ENCODE measurements around the gene XG.
"Not testable (repeated sequence)": the region's sequence is repeated elsewhere in the genome, so short reads cannot be mapped to it uniquely, and the experiment has no call there.

XG gene

DNA sequence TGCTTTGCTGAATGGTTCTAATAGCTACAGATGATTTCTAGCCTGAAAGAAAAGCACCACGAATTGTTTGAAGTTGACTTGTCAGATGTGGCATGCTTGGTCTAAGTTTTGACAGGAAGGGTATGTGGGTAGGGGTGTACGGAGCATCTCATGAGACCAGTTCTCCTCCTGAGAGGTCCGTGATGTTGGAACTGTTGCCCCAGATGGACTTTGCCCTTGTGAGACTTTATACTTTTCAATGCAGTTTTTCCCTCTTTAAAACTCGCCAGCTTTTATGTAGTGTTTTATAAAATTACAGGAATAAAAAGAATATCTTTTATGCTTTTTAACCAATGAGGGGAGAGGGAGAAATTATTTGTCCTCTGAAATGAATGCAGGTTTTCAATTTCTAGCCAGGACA lies 16.6 kb upstream of the XG start:
- DNase-seq = no peak

- no peak for DNase-seq
Observed at GRCh38 chrX:2740672-2741071, 11.2 kb upstream of the XG start.

DNA sequence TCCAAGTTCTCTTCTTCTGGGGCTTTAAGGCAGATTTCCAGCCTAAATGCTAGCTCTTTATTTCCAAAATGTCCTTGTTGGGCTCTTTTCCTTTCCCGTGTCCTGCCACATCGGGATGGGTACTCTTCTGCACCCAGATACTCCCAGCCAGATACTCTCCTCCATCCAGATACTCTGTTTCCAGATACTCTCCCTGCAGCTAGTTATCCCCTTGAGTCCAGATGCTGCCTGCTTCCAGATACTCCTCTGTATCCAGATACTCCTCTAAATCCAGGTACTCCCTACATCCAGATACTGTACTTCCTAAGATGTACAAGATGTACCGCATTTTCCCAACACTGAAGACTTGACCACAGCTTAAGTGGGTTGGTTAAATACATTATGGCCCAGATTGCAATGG lies 10.5 kb upstream of the XG start:
- no peak for DNase-seq

DNA sequence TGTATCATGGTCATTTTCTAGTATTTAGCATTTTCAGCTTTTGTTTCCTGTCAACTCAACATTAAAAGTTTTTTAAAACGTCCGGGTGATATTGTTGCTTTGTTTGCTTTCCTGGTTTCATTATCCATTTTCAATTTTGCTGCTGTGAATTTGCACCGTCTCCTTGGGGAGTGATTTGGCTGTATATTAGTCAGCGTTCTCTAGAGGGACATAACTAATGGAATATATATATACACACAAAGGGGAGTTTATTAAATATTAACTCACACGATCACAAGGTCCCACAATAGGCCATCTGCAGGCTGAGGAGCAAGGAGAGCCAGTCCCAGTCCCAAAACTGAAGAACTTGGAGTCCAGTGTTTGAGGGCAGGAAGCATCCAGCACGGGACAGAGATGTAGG lies 5.6 kb upstream of the XG start:
- not testable (repeated sequence) for DNase-seq

DNA sequence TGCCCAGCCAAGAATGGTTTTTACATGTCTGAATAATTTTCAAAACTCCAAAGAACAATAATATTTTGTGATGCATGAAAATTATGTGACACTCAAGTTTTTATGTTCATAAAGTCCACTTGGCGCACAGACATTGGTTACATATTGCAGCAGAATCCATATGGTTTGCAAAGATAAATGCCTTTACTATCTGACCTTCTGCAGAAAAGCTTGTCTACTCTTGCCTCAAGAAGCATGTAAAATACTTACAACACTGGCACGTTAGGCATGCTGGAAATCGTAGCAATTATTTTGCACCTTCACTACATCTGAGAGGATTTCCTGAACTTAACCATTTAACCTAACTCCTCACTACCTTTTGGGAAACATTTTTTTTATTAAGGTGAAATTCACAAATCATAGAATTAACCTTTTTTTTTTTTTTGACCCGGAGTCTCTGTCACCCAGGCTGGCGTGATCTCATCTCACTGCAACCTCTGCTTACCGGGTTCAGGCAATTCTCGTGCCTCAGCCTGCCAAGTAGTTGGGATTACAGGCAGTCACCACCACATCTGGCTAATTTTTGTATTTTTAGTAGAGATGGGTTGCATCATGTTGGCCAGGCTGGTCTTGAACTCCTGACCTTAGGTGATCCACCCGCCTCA lies 3.5 kb upstream of the XG start:
- no peak for DNase-seq

GRCh38 chrX:2748815-2749188 lies 3.0 kb upstream of the XG start:
- no peak for DNase-seq

- DNase-seq = no peak
Observed at GRCh38 chrX:2751291-2751690, 549 bp upstream of the XG start.

- not testable (repeated sequence) for DNase-seq
Observed at GRCh38 chrX:2752441-2752840, 601 bp downstream of the XG start.

GRCh38 chrX:2755163-2755715 lies 3.4 kb downstream of the XG start:
- not testable (repeated sequence) for DNase-seq

DNA sequence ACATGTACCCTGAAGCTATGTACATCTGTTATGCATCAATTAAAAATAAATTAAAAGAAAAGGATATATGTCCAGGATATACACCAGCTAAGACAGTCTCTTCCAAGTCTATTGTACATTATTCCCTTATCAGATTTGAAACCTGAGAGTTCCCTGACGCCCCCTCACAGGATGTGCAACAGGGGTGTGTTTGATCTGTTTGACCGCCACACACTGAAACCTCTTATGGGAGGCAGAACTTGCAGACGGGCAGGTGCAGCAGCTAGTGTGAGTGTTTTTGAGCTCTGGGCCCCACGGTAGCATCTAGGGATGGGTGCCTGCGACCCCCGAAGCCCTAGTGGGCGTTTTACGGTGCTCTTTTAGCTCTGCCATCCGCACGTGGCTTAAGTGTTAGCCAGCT lies 4.7 kb downstream of the XG start:
- DNase-seq = no peak

DNA sequence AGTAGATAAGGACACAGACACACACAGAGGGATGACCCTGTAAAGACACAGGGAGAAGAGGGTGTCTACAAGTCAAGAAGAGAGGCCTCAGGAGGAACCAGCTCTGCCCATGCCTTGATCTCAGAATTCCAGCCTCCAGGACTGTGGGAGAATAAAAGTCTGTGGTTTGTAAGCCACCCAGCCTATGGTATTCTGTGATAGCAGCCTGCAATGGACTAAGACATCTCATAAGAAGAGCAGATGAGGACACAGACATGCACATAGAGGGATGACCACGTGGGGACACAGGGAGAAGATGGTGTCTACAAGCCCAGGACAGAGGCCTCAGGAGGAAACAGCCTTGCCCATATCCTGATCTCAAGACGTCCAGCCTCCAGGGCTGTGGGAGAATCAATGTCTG lies 9.4 kb downstream of the XG start:
- DNase-seq = no peak

DNA sequence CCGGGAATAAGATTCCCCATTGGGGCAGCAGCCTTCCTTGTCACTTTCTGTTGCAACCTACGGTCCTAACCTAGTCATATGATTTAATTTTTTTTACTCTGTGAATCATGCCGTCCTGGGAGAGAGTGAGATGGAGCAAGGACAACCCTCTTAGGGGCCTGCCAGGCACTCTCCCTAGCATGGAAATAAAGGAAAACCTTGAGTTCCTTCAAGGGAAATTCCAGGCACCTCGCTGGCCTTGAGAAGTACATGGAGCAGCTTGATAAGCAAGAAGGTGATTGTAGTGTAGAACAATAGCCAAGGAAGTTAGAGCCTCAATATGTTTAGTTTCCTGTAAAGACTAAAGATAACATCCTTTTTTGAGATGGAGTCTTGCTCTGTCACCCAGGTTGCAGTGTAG lies 10.8 kb downstream of the XG start:
- not testable (repeated sequence) for DNase-seq

DNA sequence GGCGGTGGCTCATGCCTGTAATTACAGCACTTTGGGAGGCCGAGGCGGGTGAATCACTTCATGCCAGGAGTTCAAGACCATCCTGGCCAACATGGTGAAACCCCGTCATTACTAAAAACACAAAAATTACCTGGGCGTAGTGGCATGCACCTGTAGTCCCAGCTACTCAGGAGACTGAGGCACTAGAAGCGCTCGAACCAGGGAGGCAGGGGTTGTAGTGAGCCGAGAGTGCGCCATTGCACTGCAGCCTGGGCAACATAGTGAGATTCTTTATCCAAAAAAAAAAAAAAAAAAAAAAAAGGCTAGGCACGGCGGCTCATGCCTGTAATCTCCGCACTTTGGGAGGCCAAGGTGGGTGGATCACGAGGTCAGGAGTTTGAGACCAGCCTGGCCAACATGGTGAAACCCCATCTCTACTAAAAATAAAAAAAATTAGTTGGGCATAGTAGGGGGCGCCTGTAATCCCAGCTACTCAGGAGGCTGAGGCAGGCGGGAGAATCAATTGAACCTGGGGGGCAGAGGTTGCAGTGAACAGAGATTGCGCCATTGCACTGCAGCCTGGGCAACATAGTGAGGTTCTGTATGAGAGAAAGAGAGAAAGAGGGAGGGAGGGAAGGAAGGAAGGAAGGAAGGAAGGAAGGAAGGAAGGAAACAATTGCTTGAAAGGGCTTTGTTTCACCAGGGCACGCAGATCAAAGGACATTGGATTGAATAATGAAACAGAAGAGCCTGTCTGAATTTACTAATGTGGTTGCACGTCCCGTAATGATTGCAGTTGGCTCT lies 13.1 kb downstream of the XG start:
- DNase-seq = not testable (repeated sequence)

- DNase-seq = no peak
Observed at GRCh38 chrX:2765549-2765830, 13.7 kb downstream of the XG start.

GRCh38 chrX:2766906-2767305 lies 15.1 kb downstream of the XG start:
- no peak for DNase-seq

DNA sequence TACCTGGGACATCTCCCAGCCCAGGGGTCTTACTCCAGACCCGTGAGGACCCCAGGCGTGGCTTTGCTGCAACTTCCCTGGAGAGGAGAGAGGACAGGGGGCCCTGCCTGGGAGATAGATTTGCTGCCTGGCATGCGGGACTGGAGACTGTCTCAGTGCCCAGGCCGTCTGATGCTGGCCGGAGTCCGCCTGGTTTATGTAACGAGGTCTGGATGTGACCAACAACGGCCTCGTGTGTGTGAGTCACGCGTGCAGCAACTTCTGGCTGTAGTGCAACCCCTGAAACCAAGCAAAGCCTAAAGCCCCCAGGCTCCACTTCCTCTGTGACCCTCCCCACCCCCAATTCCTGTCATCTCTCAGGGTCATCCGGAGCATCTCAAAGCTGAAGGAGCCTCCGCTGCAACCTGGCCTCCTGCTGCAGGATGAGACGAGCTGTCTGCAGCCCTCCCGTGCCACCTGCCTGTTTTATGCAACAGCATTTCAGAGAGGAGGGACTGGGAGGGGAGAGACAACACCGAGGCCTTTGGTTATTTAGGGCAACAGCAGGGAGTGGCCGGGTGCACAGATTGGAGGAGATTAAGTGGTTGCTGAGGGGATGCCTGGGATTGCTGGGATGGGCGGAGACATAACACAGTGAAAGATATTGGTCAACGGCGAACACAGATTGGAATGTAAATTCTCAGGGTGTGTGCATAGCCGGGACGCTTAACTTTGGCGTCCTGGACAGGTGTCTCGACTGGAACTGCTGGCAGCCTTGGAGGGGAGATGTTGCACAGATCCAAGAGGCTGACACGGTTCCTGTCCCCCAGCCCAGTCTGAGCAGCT lies 16.0 kb downstream of the XG start:
- DNase-seq = no peak

DNA sequence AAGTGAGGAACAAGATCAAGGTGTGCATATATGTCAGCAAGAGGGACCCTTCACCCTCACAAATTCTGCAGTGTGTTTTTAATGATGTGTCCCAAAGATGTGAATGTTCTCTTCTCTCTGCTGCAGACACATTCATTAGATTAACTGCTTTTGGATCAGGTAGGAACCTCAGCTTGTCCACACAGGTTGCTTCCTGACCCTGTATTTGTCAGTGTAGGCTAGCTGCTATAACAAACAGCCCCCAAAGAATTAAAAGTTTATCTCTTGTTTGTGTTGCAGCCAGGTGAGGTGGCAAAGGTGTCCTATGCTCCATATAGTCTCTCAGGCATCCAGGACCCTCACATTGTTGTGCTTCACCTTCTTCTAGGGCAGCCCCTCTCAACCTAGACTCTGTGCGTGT lies 17.8 kb downstream of the XG start:
- DNase-seq = no peak

- DNase-seq = not testable (repeated sequence)
Observed at GRCh38 chrX:2773166-2774055, 21.6 kb downstream of the XG start.

GRCh38 chrX:2774057-2774456 lies 22.2 kb downstream of the XG start:
- no peak for DNase-seq

DNA sequence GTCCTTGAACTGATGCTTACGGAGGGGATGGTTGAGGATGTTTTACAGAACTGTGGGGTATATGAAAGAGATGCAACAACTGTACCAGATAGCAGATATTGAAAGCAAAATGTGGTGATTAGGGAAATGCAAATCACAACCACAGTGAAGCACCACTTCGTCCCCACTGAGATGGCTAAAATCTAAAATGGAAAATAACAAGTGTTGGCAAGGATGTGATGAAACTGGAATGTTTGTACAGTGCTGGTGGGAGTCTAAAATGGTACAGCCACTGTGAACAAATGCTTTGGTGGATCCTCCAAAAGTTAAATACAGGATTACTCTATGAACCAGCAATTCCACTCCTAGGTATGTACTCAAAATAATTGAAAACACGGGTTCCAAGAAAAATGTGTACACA lies 22.9 kb downstream of the XG start:
- DNase-seq = no peak

DNA sequence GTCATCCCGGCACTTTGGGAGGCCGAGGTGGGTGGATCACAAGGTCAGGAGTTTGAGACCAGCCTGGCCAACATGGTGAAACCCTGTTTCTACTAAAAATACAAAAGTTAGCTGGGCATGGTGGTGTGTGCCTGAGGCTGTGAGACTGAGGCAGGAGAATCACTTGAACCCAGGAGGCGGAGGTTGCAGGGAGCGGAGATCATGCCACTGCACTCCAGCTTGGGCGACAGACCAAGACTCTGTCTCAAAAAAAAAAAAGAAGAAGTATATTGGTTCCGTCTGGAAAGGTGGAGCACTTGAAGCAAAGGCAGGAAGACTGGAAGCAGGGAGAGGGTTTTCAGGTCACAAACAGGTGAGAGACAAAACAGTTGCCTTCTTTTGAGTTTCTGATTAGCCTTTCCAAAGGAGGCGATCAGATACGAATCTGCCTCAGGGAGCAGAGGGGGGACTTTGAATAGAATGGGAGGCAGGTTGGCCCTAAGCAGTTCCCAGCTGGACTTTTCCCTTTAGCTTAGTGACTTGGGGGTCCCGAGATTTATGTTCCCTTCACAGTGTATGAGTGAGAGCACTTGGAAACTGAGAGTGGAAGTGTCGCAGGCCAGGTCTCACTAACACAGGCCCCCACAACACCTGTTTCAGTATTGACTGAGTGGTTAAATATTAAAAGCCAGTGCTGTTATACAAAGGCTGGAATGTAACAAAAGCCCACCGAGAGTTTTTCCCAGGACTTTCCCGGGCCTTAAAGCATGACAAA lies 28.8 kb downstream of the XG start:
- not testable (repeated sequence) for DNase-seq

DNA sequence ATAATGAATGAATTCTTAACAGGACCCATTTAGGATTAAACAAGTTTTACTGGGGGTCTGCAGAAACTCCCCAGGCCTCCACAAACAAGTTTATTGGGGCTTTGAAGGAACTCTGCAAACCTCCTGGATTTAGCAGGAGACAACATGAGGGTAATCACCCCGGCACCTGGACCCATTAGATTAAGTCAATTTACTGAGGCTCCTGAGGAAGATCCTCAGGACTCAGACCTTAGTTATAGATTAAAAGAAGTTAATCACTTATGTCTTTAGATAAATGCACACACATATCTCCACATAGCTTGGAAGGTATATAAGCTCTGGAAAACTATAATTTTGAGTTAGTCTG lies 29.4 kb downstream of the XG start:
- DNase-seq = no peak
